Right atrium auricular region (tissue), 2 donors: ENCODE measurements around the gene UBE2F. TPM values are rescaled to one million over a fixed set of nuclear protein-coding genes. Genes with fewer than 3 reads are reported as not detected.

Source experiments
- DNase-seq: peaks from one replicate; pipeline ENCODE4 v3.0.0-alpha.2; 2019; ENCODE audit warnings: low spot score
- H3K27ac ChIP-seq, 2 donors: fragments of 200-600 bp; sonication (generic); 1 replicate in 1 of 2; 2 replicates in 1 of 2; pipeline ENCODE4 v1.5.1; 2016 to 2019
- H3K27me3 ChIP-seq, 2 donors: fragments of 200-600 bp; sonication (generic); one replicate each; pipeline versions ENCODE4 v1.5.1 to v1.6.0; 2017 to 2019
- H3K36me3 ChIP-seq: fragments of 200-600 bp; sonication (generic); one replicate; pipeline ENCODE4 v1.5.1; 2016
- H3K4me1 ChIP-seq, 2 donors: fragments of 200-600 bp; sonication (generic); one replicate each; pipeline versions ENCODE4 v1.5.1 to v1.6.0; 2017 to 2019
- H3K4me3 ChIP-seq, 2 donors: fragments of 200-600 bp; sonication (generic); 1 replicate in 1 of 2; 2 replicates in 1 of 2; pipeline ENCODE4 v1.5.1; 2017 to 2019; ENCODE audit warnings: mild to moderate bottlenecking in 1 of 2, moderate library complexity in 1 of 2
- H3K9me3 ChIP-seq, 2 donors: fragments of 200-600 bp; sonication (generic); one replicate each; pipeline ENCODE4 v1.5.1; 2019
- CTCF ChIP-seq, 2 donors: fragments of 200-600 bp; sonication (generic); IDR thresholded peaks; one replicate each; pipeline ENCODE4 v1.5.1; 2019; ENCODE audit warnings: antibody characterized with exemption in 2 of 2
- total RNA-seq, 2 donors: library from RNA; depleted of rRNA; stranded (reverse); fragments of >200 nt; gene quantifications; one replicate each; pipeline ENCODE4 v1.1.0, GENCODE V29; 2016

Gene UBE2F
- total RNA-seq, 2 donors from 2014 or later, result 78.4 to 79.6 TPM

GRCh38 chr2:237929979-237930378 lies 36.8 kb upstream of the UBE2F start:
- H3K4me3 ChIP-seq, result no peak overlapping the region
- no peak for TF ChIP-seq CTCF (IDR thresholded peaks at IDR 0.05)
- no peaks in the 10 kb centered on the region for H3K36me3 ChIP-seq
- no peaks in the 10 kb centered on the region for H3K27me3 ChIP-seq
- H3K27ac ChIP-seq, result no peak overlapping the region
- no peak for DNase-seq
- H3K4me1 ChIP-seq, result no peaks in the 10 kb centered on the region
- H3K9me3 ChIP-seq, result no peaks in the 10 kb centered on the region

GRCh38 chr2:237931205-237931721 lies 35.6 kb upstream of the UBE2F start:
- Histone ChIP-seq H3K4me3 (no peak overlapping the region), H3K9me3 (no peaks in the 10 kb centered on the region), H3K36me3 (no peaks in the 10 kb centered on the region), H3K27me3 (no peaks in the 10 kb centered on the region), H3K27ac (no peak overlapping the region), H3K4me1 (no peaks in the 10 kb centered on the region)
- no peak for DNase-seq
- no peak for TF ChIP-seq CTCF (IDR thresholded peaks at IDR 0.05)

- DNase-seq, result no peak
- Histone ChIP-seq H3K4me1 (no peaks in the 10 kb centered on the region), H3K9me3 (no peaks in the 10 kb centered on the region), H3K4me3 (no peak overlapping the region), H3K27ac (no peak overlapping the region), H3K36me3 (no peaks in the 10 kb centered on the region), H3K27me3 (no peaks in the 10 kb centered on the region)
- no peak for TF ChIP-seq CTCF (IDR thresholded peaks at IDR 0.05)
Measured at GRCh38 chr2:237932731-237933131, 34.1 kb upstream of the UBE2F start.

- Histone ChIP-seq H3K36me3 (no peaks in the 10 kb centered on the region), H3K9me3 (no peaks in the 10 kb centered on the region), H3K27me3 (no peaks in the 10 kb centered on the region), H3K4me3 (no peak overlapping the region), H3K27ac (no peak overlapping the region), H3K4me1 (no peaks in the 10 kb centered on the region)
- DNase-seq, result no peak
- TF ChIP-seq CTCF (IDR thresholded peaks at IDR 0.05), result no peak
Measured at GRCh38 chr2:237934186-237934585, 32.6 kb upstream of the UBE2F start.

GRCh38 chr2:237935740-237936452 lies 30.9 kb upstream of the UBE2F start:
- H3K36me3 ChIP-seq, result no peaks in the 10 kb centered on the region
- no peak overlapping the region for H3K4me3 ChIP-seq
- no peaks in the 10 kb centered on the region for H3K9me3 ChIP-seq
- no peak overlapping the region for H3K27ac ChIP-seq
- no peak for DNase-seq
- H3K27me3 ChIP-seq, result no peaks in the 10 kb centered on the region
- no peak for TF ChIP-seq CTCF (IDR thresholded peaks at IDR 0.05)
- no peaks in the 10 kb centered on the region for H3K4me1 ChIP-seq

- Histone ChIP-seq H3K9me3 (peaks cover 0 to 2% of the 10 kb centered on the region in 2 donors), H3K36me3 (no peaks in the 10 kb centered on the region), H3K4me1 (peaks cover 0 to 8% of the 10 kb centered on the region in 2 donors), H3K27me3 (no peaks in the 10 kb centered on the region), H3K4me3 (no peak overlapping the region), H3K27ac (no peak overlapping the region)
- DNase-seq, result no peak
- TF ChIP-seq CTCF (IDR thresholded peaks at IDR 0.05), result no peak
Measured at GRCh38 chr2:237939251-237939650, 27.6 kb upstream of the UBE2F start.
